ENCODE data around the gene FEM1B. TPM values are rescaled to one million over a fixed set of nuclear protein-coding genes. Genes with fewer than 3 reads are reported as not detected.

FEM1B gene
- total RNA-seq, 4 donors from 2014 or later: 28.1 to 48.2 (median 43.0) TPM

- TF ChIP-seq POLR2A (IDR thresholded peaks at IDR 0.05): no peak
- no peak for TF ChIP-seq CTCF (IDR thresholded peaks at IDR 0.05)
- Histone ChIP-seq H3K27ac (peak overlapping the region; percentile 3 to 71 (median 42)), H3K4me1 (peaks cover 0 to 35% (median 6%) of the 10 kb centered on the region in 4 donors), H3K27me3 (no peaks in the 10 kb centered on the region), H3K36me3 (no peaks in the 10 kb centered on the region), H3K9me3 (no peaks in the 10 kb centered on the region), H3K4me3 (no peak overlapping the region)
- DNase-seq: peak in 1 of 3 donors; percentile 78
Measured at GRCh38 chr15:68300115-68300940, 22.8 kb downstream of the FEM1B start.

GRCh38 chr15:68301301-68301700 is 23.8 kb downstream of the FEM1B start:
- Histone ChIP-seq H3K36me3 (no peaks in the 10 kb centered on the region), H3K4me3 (no peak overlapping the region), H3K27me3 (no peaks in the 10 kb centered on the region), H3K4me1 (peaks cover 0 to 34% (median 6%) of the 10 kb centered on the region in 4 donors), H3K9me3 (no peaks in the 10 kb centered on the region), H3K27ac (peak overlapping the region in 2 of 4 donors; percentile 63 to 71)
- no peak for DNase-seq
- TF ChIP-seq CTCF (IDR thresholded peaks at IDR 0.05): no peak
- TF ChIP-seq POLR2A (IDR thresholded peaks at IDR 0.05): no peak

GRCh38 chr15:68302729-68303128 is 25.2 kb downstream of the FEM1B start:
- H3K27me3 ChIP-seq: no peaks in the 10 kb centered on the region
- H3K36me3 ChIP-seq: no peaks in the 10 kb centered on the region
- H3K9me3 ChIP-seq: no peaks in the 10 kb centered on the region
- H3K4me1 ChIP-seq: peaks cover 0 to 34% (median 6%) of the 10 kb centered on the region in 4 donors
- no peak for DNase-seq
- H3K4me3 ChIP-seq: no peak overlapping the region
- TF ChIP-seq CTCF (IDR thresholded peaks at IDR 0.05) (no peak), POLR2A (IDR thresholded peaks at IDR 0.05) (no peak)
- H3K27ac ChIP-seq: no peak overlapping the region

GRCh38 chr15:68303134-68303533 is 25.6 kb downstream of the FEM1B start:
- Histone ChIP-seq H3K27ac (no peak overlapping the region), H3K36me3 (no peaks in the 10 kb centered on the region), H3K4me3 (no peak overlapping the region), H3K4me1 (peaks cover 0 to 30% (median 6%) of the 10 kb centered on the region in 4 donors), H3K27me3 (no peaks in the 10 kb centered on the region), H3K9me3 (no peaks in the 10 kb centered on the region)
- TF ChIP-seq CTCF (IDR thresholded peaks at IDR 0.05) (no peak), POLR2A (IDR thresholded peaks at IDR 0.05) (no peak)
- no peak for DNase-seq

- no peaks in the 10 kb centered on the region for H3K36me3 ChIP-seq
- no peaks in the 10 kb centered on the region for H3K9me3 ChIP-seq
- no peak overlapping the region for H3K4me3 ChIP-seq
- peak in 1 of 3 donors; percentile 38 for DNase-seq
- H3K27ac ChIP-seq: no peak overlapping the region
- no peaks in the 10 kb centered on the region for H3K27me3 ChIP-seq
- TF ChIP-seq POLR2A (IDR thresholded peaks at IDR 0.05) (no peak), CTCF (IDR thresholded peaks at IDR 0.05) (no peak)
- peaks cover 0 to 23% (median 6%) of the 10 kb centered on the region in 4 donors for H3K4me1 ChIP-seq
Measured at GRCh38 chr15:68303560-68304436, 26.3 kb downstream of the FEM1B start.
